ENCODE data around the gene DMBX1. TPM values are rescaled to one million over a fixed set of nuclear protein-coding genes. Genes with fewer than 3 reads are reported as not detected.

The DMBX1 gene
- polyA plus RNA-seq, 1 of the 3 experiments (the other 2 are of a cell fraction), result not detected

GRCh38 chr1:46520063-46520911, 30.7 kb downstream of the DMBX1 start (continued):
- TF ChIP-seq, protein P1, sequence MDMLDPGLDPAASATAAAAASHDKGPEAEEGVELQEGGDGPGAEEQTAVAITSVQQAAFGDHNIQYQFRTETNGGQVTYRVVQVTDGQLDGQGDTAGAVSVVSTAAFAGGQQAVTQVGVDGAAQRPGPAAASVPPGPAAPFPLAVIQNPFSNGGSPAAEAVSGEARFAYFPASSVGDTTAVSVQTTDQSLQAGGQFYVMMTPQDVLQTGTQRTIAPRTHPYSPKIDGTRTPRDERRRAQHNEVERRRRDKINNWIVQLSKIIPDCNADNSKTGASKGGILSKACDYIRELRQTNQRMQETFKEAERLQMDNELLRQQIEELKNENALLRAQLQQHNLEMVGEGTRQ (IDR thresholded peaks at IDR 0.05; ENCODE audit: borderline replicate concordance, low read depth, low read length), result no peak
- TF ChIP-seq YY1 (IDR thresholded peaks at IDR 0.05; ENCODE audit: low read depth) (no peak), PBX3 (IDR thresholded peaks at IDR 0.05) (peak; percentile 51), MXI1 (IDR thresholded peaks at IDR 0.05; ENCODE audit: low read depth, low read length) (no peak)
- TF ChIP-seq, protein P2, sequence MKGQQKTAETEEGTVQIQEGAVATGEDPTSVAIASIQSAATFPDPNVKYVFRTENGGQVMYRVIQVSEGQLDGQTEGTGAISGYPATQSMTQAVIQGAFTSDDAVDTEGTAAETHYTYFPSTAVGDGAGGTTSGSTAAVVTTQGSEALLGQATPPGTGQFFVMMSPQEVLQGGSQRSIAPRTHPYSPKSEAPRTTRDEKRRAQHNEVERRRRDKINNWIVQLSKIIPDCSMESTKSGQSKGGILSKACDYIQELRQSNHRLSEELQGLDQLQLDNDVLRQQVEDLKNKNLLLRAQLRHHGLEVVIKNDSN (IDR thresholded peaks at IDR 0.05; ENCODE audit: borderline replicate concordance, low read depth), result no peak
- TF ChIP-seq, protein P3, sequence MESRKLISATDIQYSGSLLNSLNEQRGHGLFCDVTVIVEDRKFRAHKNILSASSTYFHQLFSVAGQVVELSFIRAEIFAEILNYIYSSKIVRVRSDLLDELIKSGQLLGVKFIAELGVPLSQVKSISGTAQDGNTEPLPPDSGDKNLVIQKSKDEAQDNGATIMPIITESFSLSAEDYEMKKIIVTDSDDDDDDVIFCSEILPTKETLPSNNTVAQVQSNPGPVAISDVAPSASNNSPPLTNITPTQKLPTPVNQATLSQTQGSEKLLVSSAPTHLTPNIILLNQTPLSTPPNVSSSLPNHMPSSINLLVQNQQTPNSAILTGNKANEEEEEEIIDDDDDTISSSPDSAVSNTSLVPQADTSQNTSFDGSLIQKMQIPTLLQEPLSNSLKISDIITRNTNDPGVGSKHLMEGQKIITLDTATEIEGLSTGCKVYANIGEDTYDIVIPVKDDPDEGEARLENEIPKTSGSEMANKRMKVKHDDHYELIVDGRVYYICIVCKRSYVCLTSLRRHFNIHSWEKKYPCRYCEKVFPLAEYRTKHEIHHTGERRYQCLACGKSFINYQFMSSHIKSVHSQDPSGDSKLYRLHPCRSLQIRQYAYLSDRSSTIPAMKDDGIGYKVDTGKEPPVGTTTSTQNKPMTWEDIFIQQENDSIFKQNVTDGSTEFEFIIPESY (IDR thresholded peaks at IDR 0.05; ENCODE audit: borderline replicate concordance, low read depth), result no peak

- Histone ChIP-seq H4K20me1 (ENCODE audit: insufficient read depth) (no peaks in the 10 kb centered on the region), H3K4me3 (ENCODE audit: low read depth in 2 of 2, low read length in 1 of 2) (no peak overlapping the region), H2AFZ (ENCODE audit: low read depth) (no peak overlapping the region), H3K36me3 (replicated peaks in 1 of 2; ENCODE audit: control insufficient read depth in 1 of 2, insufficient read depth in 2 of 2, low read length in 1 of 2) (no peaks in the 10 kb centered on the region), H3K27ac (ENCODE audit: low read depth in 2 of 2, low read length in 1 of 2) (peak overlapping the region in 1 of 2 experiments; percentile 49; a peak in 1 of 4 replicates), H3K9ac (no peak overlapping the region), H3K9me2 (no peaks in the 10 kb centered on the region), H3F3A (replicated peaks; ENCODE audit: insufficient read depth) (peaks cover 27% of the 10 kb centered on the region), H3K4me1 (ENCODE audit: control insufficient read depth in 1 of 2, insufficient read depth in 2 of 2, low read depth in 1 of 2, low read length in 1 of 2) (peaks cover 7 to 39% of the 10 kb centered on the region in 2 experiments; a peak in 3 of 4 replicates), H3K27me3 (ENCODE audit: insufficient read depth) (no peaks in the 10 kb centered on the region), H3K9me3 (no peaks in the 10 kb centered on the region), H3K79me2 (ENCODE audit: insufficient read depth) (no peaks in the 10 kb centered on the region), H3K4me2 (no peak overlapping the region)
- ChIA-PET CTCF (interaction anchor here (0.9 to 3.1 kb wide), 8 partner anchors 12 to 82 kb away, joined by 3 to 23 read pairs (median 6); no protein-coding TSS in a partner anchor), POLR2A (no interaction called here)
- DNase-seq, result no peak
- 87% methylated on average over 2 of the region's 2 CpGs for WGBS (ENCODE audit: low lambda C conversion rate)
- TF ChIP-seq, protein P4, sequence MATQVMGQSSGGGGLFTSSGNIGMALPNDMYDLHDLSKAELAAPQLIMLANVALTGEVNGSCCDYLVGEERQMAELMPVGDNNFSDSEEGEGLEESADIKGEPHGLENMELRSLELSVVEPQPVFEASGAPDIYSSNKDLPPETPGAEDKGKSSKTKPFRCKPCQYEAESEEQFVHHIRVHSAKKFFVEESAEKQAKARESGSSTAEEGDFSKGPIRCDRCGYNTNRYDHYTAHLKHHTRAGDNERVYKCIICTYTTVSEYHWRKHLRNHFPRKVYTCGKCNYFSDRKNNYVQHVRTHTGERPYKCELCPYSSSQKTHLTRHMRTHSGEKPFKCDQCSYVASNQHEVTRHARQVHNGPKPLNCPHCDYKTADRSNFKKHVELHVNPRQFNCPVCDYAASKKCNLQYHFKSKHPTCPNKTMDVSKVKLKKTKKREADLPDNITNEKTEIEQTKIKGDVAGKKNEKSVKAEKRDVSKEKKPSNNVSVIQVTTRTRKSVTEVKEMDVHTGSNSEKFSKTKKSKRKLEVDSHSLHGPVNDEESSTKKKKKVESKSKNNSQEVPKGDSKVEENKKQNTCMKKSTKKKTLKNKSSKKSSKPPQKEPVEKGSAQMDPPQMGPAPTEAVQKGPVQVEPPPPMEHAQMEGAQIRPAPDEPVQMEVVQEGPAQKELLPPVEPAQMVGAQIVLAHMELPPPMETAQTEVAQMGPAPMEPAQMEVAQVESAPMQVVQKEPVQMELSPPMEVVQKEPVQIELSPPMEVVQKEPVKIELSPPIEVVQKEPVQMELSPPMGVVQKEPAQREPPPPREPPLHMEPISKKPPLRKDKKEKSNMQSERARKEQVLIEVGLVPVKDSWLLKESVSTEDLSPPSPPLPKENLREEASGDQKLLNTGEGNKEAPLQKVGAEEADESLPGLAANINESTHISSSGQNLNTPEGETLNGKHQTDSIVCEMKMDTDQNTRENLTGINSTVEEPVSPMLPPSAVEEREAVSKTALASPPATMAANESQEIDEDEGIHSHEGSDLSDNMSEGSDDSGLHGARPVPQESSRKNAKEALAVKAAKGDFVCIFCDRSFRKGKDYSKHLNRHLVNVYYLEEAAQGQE (IDR thresholded peaks at IDR 0.05; ENCODE audit: low read depth, low read length), result no peak
- TF ChIP-seq, protein P1 (IDR thresholded peaks at IDR 0.05; ENCODE audit: borderline replicate concordance, low read depth, low read length), result no peak
- no peak for TF ChIP-seq YY1 (IDR thresholded peaks at IDR 0.05; ENCODE audit: low read depth)
- TF ChIP-seq NRF1 (IDR thresholded peaks at IDR 0.05; ENCODE audit: low read depth, low read length), result no peak
- no peak for TF ChIP-seq TEAD4 (IDR thresholded peaks at IDR 0.05; ENCODE audit: borderline replicate concordance, insufficient read depth)
- no peak for TF ChIP-seq RXRA (IDR thresholded peaks at IDR 0.05; ENCODE audit: borderline replicate concordance, low read depth)
- TF ChIP-seq SIN3A (IDR thresholded peaks at IDR 0.05; ENCODE audit: borderline replicate concordance, low read depth, low read length), result no peak
- no peak for TF ChIP-seq JUND (IDR thresholded peaks at IDR 0.05)
- TF ChIP-seq IRF3 (IDR thresholded peaks at IDR 0.05; ENCODE audit: low read depth, low read length), result no peak
- TF ChIP-seq, protein P2 (IDR thresholded peaks at IDR 0.05; ENCODE audit: borderline replicate concordance, low read depth), result no peak
- no peak for TF ChIP-seq TCF12 (IDR thresholded peaks at IDR 0.05)
- no peak for TF ChIP-seq MEF2A (IDR thresholded peaks at IDR 0.05; ENCODE audit: borderline replicate concordance, low read depth)
- TF ChIP-seq FOSL2 (IDR thresholded peaks at IDR 0.05; ENCODE audit: borderline replicate concordance, low read depth), result no peak
- TF ChIP-seq RFX5 (IDR thresholded peaks at IDR 0.05; ENCODE audit: low read length), result no peak
These were observed 31.8 kb downstream of the DMBX1 start for GRCh38 chr1:46521414-46521813.
